GM23338 (cell line): Measurements from ENCODE around the gene LEAP2.

Experiments used
- CREB1 ChIP-seq: fragments of 250-450 bp; sonication (Bioruptor Pico); IDR thresholded peaks from 2 replicates; pipeline ENCODE4 v1.5.0; 2020; ENCODE audit warnings: low read depth, mild to moderate bottlenecking, moderate library complexity
- CTCF ChIP-seq, 2 experiments: fragments of 200-600 bp in 1 of 2; sonication (generic) in 1 of 2; conservative IDR thresholded peaks; 2 replicates each; pipeline versions ENCODE4 v1.5.1 to v1.6.1; 2016 to 2017; ENCODE audit warnings: antibody characterized with exemption in 2 of 2, low read depth in 2 of 2, mild to moderate bottlenecking in 2 of 2, moderate library complexity in 1 of 2
- ETS1 ChIP-seq: IDR thresholded peaks from 2 replicates; pipeline ENCODE4 v1.6.1; 2016; ENCODE audit warnings: antibody characterized with exemption
- EZH2 ChIP-seq: fragments of 200-600 bp; sonication (generic); IDR thresholded peaks from one replicate; pipeline ENCODE4 v1.8.0; 2017; ENCODE audit warnings: antibody characterized with exemption, mild to moderate bottlenecking, low read depth; ENCODE audit not compliant: unreplicated experiment
- EZH2phosphoT487 ChIP-seq: fragments of 200-600 bp; sonication (generic); IDR thresholded peaks from one replicate; pipeline ENCODE4 v1.8.1; 2018; ENCODE audit warnings: antibody characterized with exemption; ENCODE audit not compliant: unreplicated experiment
- JUNB ChIP-seq: IDR thresholded peaks from one replicate; pipeline ENCODE4 v1.6.1; 2016; ENCODE audit warnings: antibody characterized with exemption; ENCODE audit not compliant: unreplicated experiment
- NANOG ChIP-seq: IDR thresholded peaks from 2 replicates; pipeline ENCODE4 v1.6.1; 2016; ENCODE audit warnings: antibody characterized with exemption, borderline replicate concordance
- POLR2AphosphoS5 ChIP-seq: IDR thresholded peaks from 2 replicates; pipeline ENCODE4 v1.6.1; 2016; ENCODE audit warnings: antibody characterized with exemption, low read depth
- REST ChIP-seq: IDR thresholded peaks from one replicate; pipeline ENCODE4 v1.6.1; 2018; ENCODE audit warnings: antibody characterized with exemption; ENCODE audit not compliant: unreplicated experiment
- STAT1 ChIP-seq: IDR thresholded peaks from one replicate; pipeline ENCODE4 v1.6.1; 2016; ENCODE audit warnings: antibody characterized with exemption; ENCODE audit not compliant: unreplicated experiment
- ZNF114 ChIP-seq: fragments of 250-450 bp; sonication (Bioruptor Pico); IDR thresholded peaks from 2 replicates; pipeline ENCODE4 v1.5.0; 2020; ENCODE audit warnings: mild to moderate bottlenecking, moderate library complexity
- ZNF331 ChIP-seq: fragments of 250-450 bp; sonication (Bioruptor Pico); IDR thresholded peaks from 2 replicates; pipeline ENCODE4 v1.5.0; 2020; ENCODE audit warnings: low read depth, mild to moderate bottlenecking, moderate library complexity
- ZNF462 ChIP-seq: fragments of 250-450 bp; sonication (Bioruptor Pico); IDR thresholded peaks from 2 replicates; pipeline ENCODE4 v1.5.0; 2020; ENCODE audit warnings: mild to moderate bottlenecking, moderate library complexity

- no peak for TF ChIP-seq EZH2
- TF ChIP-seq CTCF (conservative IDR thresholded peaks at IDR 0.05; ENCODE audit: low read depth in 2 of 2): no peak
- no peak for TF ChIP-seq REST
- TF ChIP-seq POLR2AphosphoS5: no peak
- no peak for TF ChIP-seq ZNF462
- TF ChIP-seq JUNB: no peak
- TF ChIP-seq NANOG: no peak
- TF ChIP-seq ETS1: no peak
- TF ChIP-seq ZNF114 (CRISPR knock-in tag): no peak
- TF ChIP-seq CREB1 (CRISPR knock-in tag): no peak
- TF ChIP-seq ZNF331 (CRISPR knock-in tag): no peak
- TF ChIP-seq EZH2phosphoT487: no peak
- no peak for TF ChIP-seq STAT1
These were observed 27.6 kb downstream of the LEAP2 start for GRCh38 chr5:132901036-132901435.
